ENCODE data around the gene KRTAP10-10.
"Not testable (repeated sequence)": the region's sequence is repeated elsewhere in the genome, so short reads cannot be mapped to it uniquely, and the experiment has no call there.

The KRTAP10-10 gene

GRCh38 chr21:44627181-44627822 is 9.9 kb upstream of the KRTAP10-10 start:
- not testable (repeated sequence) for DNase-seq

- DNase-seq: not testable (repeated sequence)
Measured at GRCh38 chr21:44627831-44628233, 9.3 kb upstream of the KRTAP10-10 start.

- DNase-seq: no peak
Measured at GRCh38 chr21:44628707-44629391, 8.3 kb upstream of the KRTAP10-10 start.

- DNase-seq: no peak
Measured at GRCh38 chr21:44630440-44630839, 6.7 kb upstream of the KRTAP10-10 start.

GRCh38 chr21:44632067-44632466 is 5.1 kb upstream of the KRTAP10-10 start:
- no peak for DNase-seq

GRCh38 chr21:44636209-44637017 is 743 bp upstream of the KRTAP10-10 start:
- DNase-seq: no peak

GRCh38 chr21:44637851-44638348 is 744 bp downstream of the KRTAP10-10 start:
- not testable (repeated sequence) for DNase-seq

- DNase-seq: not testable (repeated sequence)
Measured at GRCh38 chr21:44638506-44639330, 1.6 kb downstream of the KRTAP10-10 start.

GRCh38 chr21:44639331-44639655 is 2.1 kb downstream of the KRTAP10-10 start:
- DNase-seq: no peak

- DNase-seq: no peak
Measured at GRCh38 chr21:44640761-44641160, 3.6 kb downstream of the KRTAP10-10 start.

GRCh38 chr21:44643741-44644310 is 6.7 kb downstream of the KRTAP10-10 start:
- DNase-seq: no peak

- DNase-seq: no peak
Measured at GRCh38 chr21:44644878-44645277, 7.7 kb downstream of the KRTAP10-10 start.

GRCh38 chr21:44646366-44647221 is 9.4 kb downstream of the KRTAP10-10 start, which contains the start of gene KRTAP10-11:
KRTAP10-11 (plus strand) TSS chr21:44646414; CDS start chr21:44646459, 45 bp downstream.
- DNase-seq: not testable (repeated sequence)

- no peak for DNase-seq
Measured at GRCh38 chr21:44647222-44647552, 10.0 kb downstream of the KRTAP10-10 start.

- no peak for DNase-seq
Measured at GRCh38 chr21:44648557-44649311, 11.6 kb downstream of the KRTAP10-10 start.

GRCh38 chr21:44649521-44650100 is 12.5 kb downstream of the KRTAP10-10 start:
- no peak for DNase-seq

GRCh38 chr21:44650265-44650972 is 13.3 kb downstream of the KRTAP10-10 start:
- no peak for DNase-seq

- DNase-seq: no peak
Measured at GRCh38 chr21:44650973-44651675, 14.0 kb downstream of the KRTAP10-10 start.

GRCh38 chr21:44653123-44653522 is 16.0 kb downstream of the KRTAP10-10 start:
- no peak for DNase-seq
